GM18517 (cell line): Measurements from ENCODE around the gene SPON2.
A peak's percentile ranks its signal among the peaks of the same experiment; 100 is the strongest.
"Not testable (repeated sequence)": the region's sequence is repeated elsewhere in the genome, so short reads cannot be mapped to it uniquely, and the experiment has no call there.

Experiments used
- ATAC-seq: cut with Tn5 transposase; IDR thresholded peaks from one replicate; pipeline ENCODE4 v1.9.1; 2021; ENCODE audit warnings: mild to moderate bottlenecking, moderate library complexity; ENCODE audit not compliant: unreplicated experiment

Gene SPON2

DNA sequence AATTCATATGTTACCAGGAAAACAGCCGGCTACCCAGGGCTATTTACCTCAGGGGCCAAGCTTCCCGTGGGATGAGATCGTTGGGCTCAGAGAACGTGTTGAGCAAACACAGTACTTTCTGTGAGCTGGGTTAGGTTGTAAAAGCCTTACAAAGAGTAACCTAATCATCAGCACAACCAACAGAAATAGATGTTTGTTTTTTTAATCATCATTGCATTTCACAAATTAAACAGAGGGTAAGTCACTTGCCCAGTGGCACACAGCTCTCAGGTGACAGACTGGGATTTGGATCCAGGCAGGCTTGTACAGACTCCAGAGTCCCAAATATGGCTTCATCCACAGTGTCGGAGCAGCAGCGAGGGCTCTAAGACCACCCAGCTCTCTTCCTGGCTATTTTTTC, 20.1 kb downstream of the SPON2 start:
- ATAC-seq, result no peak

DNA sequence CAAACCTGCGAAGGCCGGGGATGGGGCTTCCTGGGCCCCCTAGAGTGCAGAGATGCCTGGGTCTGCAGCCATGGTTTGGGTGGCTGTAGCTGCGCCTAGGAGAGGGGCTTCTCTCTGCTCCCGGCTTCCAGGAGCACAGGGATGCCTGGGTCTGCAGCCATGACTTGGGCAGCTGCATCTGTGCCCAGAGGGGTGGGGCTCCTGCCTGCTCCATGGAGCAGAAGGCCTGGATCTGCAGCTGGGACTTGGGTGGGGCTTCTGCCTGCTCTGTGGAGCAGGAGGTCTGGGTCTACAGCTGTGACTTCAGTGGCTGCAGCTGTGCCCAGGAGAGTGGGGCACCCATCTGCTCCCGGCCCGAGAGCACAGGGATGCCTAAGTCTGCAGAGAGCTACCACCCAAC, 20.8 kb downstream of the SPON2 start:
- ATAC-seq, result no peak

DNA sequence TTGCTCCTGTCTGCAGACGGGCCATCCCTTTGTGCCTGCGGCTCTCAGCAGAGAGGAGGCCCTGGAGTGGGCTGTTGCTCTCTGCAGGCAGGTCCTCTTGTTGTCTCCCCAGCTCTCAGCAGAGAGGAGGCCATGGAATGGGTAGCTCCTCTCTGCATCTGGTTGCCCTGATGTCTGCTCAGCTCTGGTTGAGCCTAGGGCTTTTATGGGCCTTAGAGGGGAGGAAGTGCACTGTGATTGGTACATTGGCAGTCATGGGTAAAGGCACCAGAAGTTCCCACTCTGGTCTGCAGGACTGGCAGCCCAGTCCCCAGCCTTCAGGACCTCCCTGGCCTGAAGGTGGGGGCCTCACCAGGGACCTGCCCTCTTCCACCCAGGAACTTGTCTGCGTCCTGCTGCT, 21.5 kb downstream of the SPON2 start:
- ATAC-seq, result no peak

DNA sequence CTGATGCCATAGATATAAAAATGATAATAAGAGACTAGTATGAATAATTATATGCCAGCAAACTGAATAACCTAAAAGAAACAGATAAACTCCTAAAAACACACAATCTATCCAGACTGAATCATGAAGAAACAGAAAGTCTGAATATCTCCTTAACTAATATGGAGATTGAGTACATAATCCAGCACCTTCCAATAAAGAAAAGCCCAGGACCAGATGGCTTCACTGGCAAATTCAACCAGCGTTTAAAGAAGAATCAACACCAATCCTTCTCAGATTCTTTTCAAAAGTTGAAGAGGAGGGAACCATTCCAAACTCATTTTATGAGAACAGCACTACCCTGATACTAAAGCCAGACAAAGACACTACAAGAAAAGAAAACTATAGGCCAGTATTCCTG, 32.5 kb downstream of the SPON2 start:
- ATAC-seq, result no peak

DNA sequence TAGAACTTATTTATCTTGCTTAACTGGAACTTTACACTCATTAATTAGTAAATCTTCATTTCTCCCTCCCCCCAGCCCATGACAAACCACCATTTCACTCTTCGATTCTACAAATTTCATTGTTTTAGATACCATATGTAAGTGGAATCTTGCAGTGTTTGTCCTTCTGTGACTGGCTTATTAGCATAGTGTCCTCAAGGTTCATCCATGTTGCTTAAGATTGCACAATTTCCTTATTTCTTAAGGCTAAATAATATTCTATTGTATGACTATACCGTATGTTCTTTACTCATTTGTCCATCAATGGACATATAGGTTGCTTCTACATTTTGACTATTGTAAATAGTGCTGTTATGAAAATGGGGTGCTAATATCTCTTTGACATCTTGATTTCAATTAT, 34.5 kb downstream of the SPON2 start:
- no peak for ATAC-seq

DNA sequence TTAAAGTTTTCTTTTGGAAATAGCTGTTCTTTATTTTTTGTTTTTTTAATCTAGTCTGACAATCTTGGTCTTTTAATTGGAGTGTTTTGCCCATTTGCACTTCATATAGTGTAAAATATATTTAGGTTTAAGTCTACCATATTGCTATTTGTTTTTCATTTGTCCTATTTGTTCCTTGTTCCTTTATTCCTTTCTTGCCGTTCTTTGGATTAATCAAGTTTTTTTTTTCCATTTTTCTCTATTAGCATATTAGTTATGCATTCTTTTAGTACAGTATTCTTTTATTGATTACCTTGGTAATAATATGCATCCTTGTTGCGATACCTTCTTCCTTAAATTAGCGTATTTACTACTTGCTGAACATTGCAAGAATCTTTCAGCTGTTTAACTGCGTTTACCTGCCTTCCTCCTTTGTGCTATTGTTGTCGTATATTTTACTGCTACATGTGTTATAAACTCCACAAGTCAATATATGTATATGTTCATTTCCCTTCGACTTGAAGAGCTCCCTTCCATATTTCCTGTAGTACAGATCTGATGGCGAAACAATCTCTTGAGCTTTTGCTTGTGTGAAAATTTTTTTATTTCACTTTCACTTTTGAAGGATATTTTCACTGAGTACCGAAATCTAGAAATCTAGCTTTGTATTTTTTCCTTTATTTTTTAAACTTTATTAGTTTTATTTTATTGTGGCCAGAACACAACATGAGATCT, 35.2 kb downstream of the SPON2 start:
- ATAC-seq, result no peak

DNA sequence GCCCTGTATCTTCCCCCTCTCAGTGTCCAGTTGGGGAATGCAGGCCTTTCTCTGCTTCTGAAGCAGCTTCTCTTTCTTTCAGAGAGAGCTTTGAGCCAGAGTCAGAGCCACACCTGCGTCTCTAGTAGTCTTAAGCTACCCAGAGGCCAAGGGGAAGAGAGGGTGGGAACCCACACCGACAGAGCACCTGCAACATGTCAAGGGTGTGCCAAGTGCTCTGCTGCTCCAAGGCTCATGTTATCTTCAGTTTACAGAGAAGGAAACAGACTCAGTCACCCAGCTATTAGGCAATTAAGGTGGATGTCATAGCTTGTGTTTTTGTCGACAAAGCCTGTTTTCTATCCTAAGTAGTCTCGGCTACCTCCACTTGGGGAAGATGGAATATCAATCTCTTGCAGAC, 36.3 kb downstream of the SPON2 start:
- no peak for ATAC-seq

DNA sequence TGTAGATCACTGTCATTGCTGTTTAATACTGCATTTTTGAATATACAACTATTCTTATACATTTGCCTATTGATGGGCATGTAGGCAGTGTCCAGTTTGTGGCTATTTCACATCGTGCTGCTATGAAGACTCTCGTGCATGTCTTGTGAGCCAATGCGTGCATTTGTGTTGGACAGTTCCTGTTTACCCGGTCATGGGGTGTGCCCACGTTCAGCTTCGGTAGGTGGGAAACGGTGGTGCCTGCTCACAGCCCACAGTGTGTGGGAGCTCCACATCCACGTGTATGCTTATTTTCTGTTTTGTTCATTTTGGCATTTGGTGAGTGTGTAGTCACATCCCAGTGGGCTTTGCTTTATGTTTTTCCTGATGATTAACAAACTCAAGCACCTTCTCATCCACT, 39.4 kb downstream of the SPON2 start:
- ATAC-seq, result no peak

DNA sequence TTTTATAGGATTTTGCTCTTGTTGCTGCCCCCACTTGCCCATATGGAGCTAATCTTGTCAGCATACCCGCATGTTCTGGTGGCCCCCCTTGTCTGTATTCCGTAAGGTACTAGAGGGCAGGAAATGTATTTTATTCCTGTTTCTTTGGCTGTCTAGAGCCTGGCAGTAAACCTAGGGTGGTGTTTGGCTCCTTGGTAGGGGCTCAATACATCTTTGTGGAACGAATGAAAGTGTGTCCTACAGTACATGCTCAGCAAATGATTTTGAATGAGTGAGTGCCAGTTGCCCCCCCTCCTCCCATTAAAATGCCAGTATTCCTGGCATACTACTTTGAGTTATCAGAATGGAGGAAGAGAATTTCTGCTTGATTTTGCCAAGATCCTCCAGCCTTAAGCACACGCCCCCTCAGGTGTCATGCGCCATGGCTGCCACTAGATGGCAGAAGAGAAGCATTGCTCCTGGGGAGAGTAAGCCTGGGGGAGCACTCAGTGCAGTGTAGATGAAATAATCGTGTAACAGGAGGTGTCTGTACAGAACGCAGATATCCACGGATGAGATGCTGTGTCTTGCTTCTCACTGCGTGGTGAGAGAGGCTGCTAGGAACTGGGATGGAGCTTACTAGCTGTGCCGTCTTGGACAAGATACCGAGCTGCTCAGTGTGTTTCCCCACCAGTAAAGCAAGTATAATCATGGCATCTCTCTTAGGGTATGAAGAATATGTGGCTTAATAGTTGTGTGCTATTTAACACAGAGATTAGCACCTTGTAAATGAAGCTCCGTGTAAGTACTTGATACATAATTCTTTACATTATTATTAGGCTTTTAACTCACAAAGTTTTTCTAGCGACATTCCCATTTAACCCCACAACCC, 41.8 kb downstream of the SPON2 start:
- peak; percentile 77 for ATAC-seq

DNA sequence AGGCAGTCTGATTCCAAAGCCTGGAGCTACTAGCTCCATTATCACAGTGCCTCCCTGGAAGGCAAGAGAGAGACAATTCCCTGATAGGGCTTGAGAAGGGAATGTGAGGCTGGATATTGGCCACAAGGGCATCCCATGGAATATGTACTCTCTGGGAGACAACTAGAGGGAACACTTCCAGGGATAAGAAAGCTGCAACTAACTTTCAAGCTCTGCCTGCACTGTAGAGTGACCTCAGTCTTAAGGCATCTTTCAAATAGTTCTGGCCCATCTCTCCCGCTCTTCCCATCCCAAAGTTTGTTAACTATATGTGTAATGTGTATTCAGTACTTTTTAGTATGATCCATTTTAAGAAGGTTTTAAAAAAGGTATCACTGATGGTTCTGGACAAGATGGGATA, 45.9 kb downstream of the SPON2 start:
- ATAC-seq, result no peak

DNA sequence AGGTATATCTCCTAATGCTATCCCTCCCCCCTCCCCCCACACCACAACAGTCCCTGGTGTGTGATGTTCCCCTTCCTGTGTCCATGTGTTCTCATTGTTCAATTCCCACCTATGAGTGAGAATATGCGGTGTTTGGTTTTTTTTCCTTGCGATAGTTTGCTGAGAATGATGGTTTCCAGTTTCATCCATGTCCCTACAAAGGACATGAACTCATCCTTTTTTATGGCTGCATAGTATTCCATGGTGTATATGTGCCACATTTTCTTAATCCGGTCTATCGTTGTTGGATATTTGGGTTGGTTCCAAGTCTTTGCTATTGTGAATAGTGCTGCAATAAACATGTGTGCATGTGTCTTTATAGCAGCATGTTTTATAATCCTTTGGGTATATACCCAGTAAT, 46.9 kb downstream of the SPON2 start:
- not testable (repeated sequence) for ATAC-seq

DNA sequence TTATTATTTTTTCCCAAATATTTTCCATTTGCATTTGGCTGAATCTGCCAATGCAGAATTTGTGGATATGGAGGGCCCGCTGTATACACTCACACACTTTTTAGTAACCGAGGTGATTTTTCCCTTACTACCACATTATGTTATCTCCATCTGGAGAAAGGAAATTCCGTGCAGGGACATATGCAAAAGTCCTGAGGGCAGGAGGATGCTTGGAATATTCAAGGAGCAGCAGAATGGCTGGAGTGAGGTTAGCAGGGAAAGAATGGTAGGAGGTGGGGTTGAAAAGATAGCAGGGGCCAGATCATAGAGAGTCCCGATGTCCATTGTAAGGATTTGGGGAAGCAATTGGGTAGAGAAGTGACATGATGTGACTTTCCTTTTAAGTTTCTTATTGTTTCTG, 47.6 kb downstream of the SPON2 start:
- ATAC-seq, result no peak

DNA sequence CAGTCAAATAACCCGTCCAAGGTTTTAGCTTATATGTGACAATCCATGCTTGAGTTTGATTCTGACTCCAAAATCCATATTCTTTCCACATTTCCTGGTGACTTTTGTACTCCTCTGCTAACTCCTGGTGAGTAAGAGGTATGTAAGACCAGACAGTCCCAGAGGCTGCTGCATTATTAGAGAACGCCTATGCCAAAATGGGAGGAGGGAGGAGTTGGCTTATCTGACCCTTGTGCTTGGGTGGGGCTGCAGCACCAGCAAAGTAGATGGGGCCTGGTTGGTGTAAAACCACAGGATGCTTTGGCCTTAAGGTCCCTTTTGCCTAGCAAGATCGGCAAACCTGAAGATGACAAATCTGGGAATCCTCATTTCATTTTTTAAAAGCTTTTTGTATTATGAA, 49.9 kb downstream of the SPON2 start:
- no peak for ATAC-seq
